GM23338 (cell line): ENCODE data around the gene MITF. TPM values are rescaled to one million over a fixed set of nuclear protein-coding genes. Genes with fewer than 3 reads are reported as not detected.
"Not testable (repeated sequence)": the region's sequence is repeated elsewhere in the genome, so short reads cannot be mapped to it uniquely, and the experiment has no call there.

Experiments used
- ATAC-seq: fragments of 200-7000 bp; cut with Tn5 transposase; 3 replicates; pipeline ENCODE4 v1.9.1; 2020
- DNase-seq: peaks from one replicate; pipeline ENCODE4 v3.0.0-alpha.2; 2015; ENCODE audit warnings: low spot score
- H2AFZ ChIP-seq: fragments of 200-600 bp; sonication (generic); 2 replicates; pipeline ENCODE4 v1.8.0; 2016; ENCODE audit warnings: antibody characterized with exemption, mild to moderate bottlenecking, moderate library complexity
- H3F3A ChIP-seq: fragments of 200-600 bp; sonication (generic); replicated peaks from 2 replicates; pipeline ENCODE4 v1.8.0; 2017; ENCODE audit warnings: antibody characterized with exemption, mixed run types, low read depth
- H3K27ac ChIP-seq: fragments of 200-600 bp; sonication (generic); 2 replicates; pipeline ENCODE4 v1.6.1; 2016; ENCODE audit warnings: low read depth
- H3K27me3 ChIP-seq: fragments of 200-600 bp; sonication (generic); 2 replicates; pipeline ENCODE4 v1.8.0; 2016; ENCODE audit warnings: mild to moderate bottlenecking, mixed run types, moderate library complexity; ENCODE audit not compliant: insufficient read depth
- H3K36me3 ChIP-seq: fragments of 200-600 bp; sonication (generic); 2 replicates; pipeline ENCODE4 v1.8.0; 2016; ENCODE audit warnings: mild to moderate bottlenecking; ENCODE audit not compliant: insufficient read depth
- H3K4me1 ChIP-seq: fragments of 200-600 bp; sonication (generic); 2 replicates; pipeline ENCODE4 v1.8.0; 2016; ENCODE audit warnings: mild to moderate bottlenecking, moderate library complexity; ENCODE audit not compliant: insufficient read depth
- H3K4me2 ChIP-seq: fragments of 200-600 bp; sonication (generic); 2 replicates; pipeline ENCODE4 v1.7.1; 2017; ENCODE audit warnings: mixed run types
- H3K4me3 ChIP-seq: fragments of 200-600 bp; sonication (generic); 2 replicates; pipeline ENCODE4 v1.6.1; 2016; ENCODE audit warnings: mixed run types
- H3K79me2 ChIP-seq: fragments of 200-600 bp; sonication (generic); replicated peaks from 2 replicates; pipeline ENCODE4 v1.8.0; 2017; ENCODE audit warnings: mild to moderate bottlenecking; ENCODE audit not compliant: insufficient read depth
- H3K9me2 ChIP-seq: fragments of 200-600 bp; sonication (generic); 2 replicates; pipeline ENCODE4 v1.8.0; 2017; ENCODE audit not compliant: insufficient read depth
- H4K20me1 ChIP-seq: fragments of 200-600 bp; sonication (generic); replicated peaks from 2 replicates; pipeline ENCODE4 v1.8.0; 2017; ENCODE audit warnings: mild to moderate bottlenecking; ENCODE audit not compliant: insufficient read depth
- H3K27ac Mint-ChIP-seq: 2 replicates; pipeline ENCODE4 v1.8.0; 2020; ENCODE audit warnings: inconsistent platforms, mild to moderate bottlenecking, moderate library complexity, mixed read lengths
- H3K27me3 Mint-ChIP-seq: 3 replicates; pipeline ENCODE4 v1.8.0; 2022; ENCODE audit warnings: low read depth, mild to moderate bottlenecking, moderate library complexity, mixed read lengths, inconsistent platforms; ENCODE audit not compliant: insufficient read depth, poor library complexity
- H3K36me3 Mint-ChIP-seq: 3 replicates; pipeline ENCODE4 v1.8.0; 2021; ENCODE audit warnings: low read depth, mild to moderate bottlenecking, inconsistent platforms, moderate library complexity, mixed read lengths
- H3K4me1 Mint-ChIP-seq: 3 replicates; pipeline ENCODE4 v1.8.0; 2020; ENCODE audit warnings: mild to moderate bottlenecking, inconsistent platforms, mixed read lengths
- H3K4me3 Mint-ChIP-seq: 3 replicates; pipeline ENCODE4 v1.8.0; 2021; ENCODE audit warnings: moderate library complexity, mild to moderate bottlenecking, inconsistent platforms, mixed read lengths
- H3K9me3 Mint-ChIP-seq: 3 replicates; pipeline ENCODE4 v1.8.0; 2020; ENCODE audit warnings: moderate library complexity, mild to moderate bottlenecking, inconsistent platforms, mixed read lengths
- CTCF ChIP-seq, 2 experiments: fragments of 200-600 bp in 1 of 2; sonication (generic) in 1 of 2; conservative IDR thresholded peaks; 2 replicates each; pipeline versions ENCODE4 v1.5.1 to v1.6.1; 2016 to 2017; ENCODE audit warnings: antibody characterized with exemption in 2 of 2, low read depth in 2 of 2, mild to moderate bottlenecking in 2 of 2, moderate library complexity in 1 of 2
- ETS1 ChIP-seq: IDR thresholded peaks from 2 replicates; pipeline ENCODE4 v1.6.1; 2016; ENCODE audit warnings: antibody characterized with exemption
- EZH2 ChIP-seq: fragments of 200-600 bp; sonication (generic); IDR thresholded peaks from one replicate; pipeline ENCODE4 v1.8.0; 2017; ENCODE audit warnings: antibody characterized with exemption, mild to moderate bottlenecking, low read depth; ENCODE audit not compliant: unreplicated experiment
- JUNB ChIP-seq: IDR thresholded peaks from one replicate; pipeline ENCODE4 v1.6.1; 2016; ENCODE audit warnings: antibody characterized with exemption; ENCODE audit not compliant: unreplicated experiment
- REST ChIP-seq: IDR thresholded peaks from one replicate; pipeline ENCODE4 v1.6.1; 2018; ENCODE audit warnings: antibody characterized with exemption; ENCODE audit not compliant: unreplicated experiment
- STAT1 ChIP-seq: IDR thresholded peaks from one replicate; pipeline ENCODE4 v1.6.1; 2016; ENCODE audit warnings: antibody characterized with exemption; ENCODE audit not compliant: unreplicated experiment
- polyA plus RNA-seq: library from polyadenylated mRNA; unstranded; fragments of >200 nt; fragmentation: Nextera tagmentation; extraction: Ambion mirVana; gene quantifications from 2 replicates; pipeline ENCODE4 v1.2.1, GENCODE V29; 2016
- total RNA-seq: library from RNA; depleted of rRNA; stranded (reverse); fragments of >200 nt; shearing (Covaris generic); gene quantifications from 2 replicates; pipeline ENCODE4 v1.2.3, GENCODE V29; 2014

Gene MITF
- total and polyA plus RNA-seq, 2 experiments from 2014 or later = 1.9 to 2.4 TPM

- TF ChIP-seq EZH2 (no peak), STAT1 (no peak), ETS1 (no peak)
Measured at GRCh38 chr3:69907554-69907953, 168.3 kb downstream of the MITF start (continued).

DNA sequence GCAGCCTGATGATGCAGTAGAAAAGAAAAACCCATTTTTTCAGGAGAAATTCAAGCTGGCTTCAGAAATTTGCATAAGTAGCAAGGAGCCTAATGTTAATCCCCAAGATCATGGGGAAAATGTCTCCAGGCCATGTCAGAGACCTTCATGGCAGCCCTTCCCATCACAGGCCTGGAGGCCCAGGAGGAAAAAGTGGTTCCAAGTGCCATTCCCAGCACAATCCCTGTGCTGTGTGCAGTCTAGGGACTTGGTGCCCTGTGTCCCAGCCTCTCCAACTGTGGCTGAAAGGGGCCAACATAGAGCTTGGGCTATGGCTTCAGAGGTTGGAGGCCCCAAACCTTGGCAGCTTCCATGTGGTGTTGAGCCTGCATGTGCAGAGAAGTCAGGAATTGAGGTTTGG lies 170.6 kb downstream of the MITF start:
- H4K20me1 ChIP-seq, H3K27me3 ChIP-seq, H3F3A ChIP-seq, H2AFZ ChIP-seq, H3K4me3 ChIP-seq, H3K27ac Mint-ChIP-seq, H3K4me1 Mint-ChIP-seq, ATAC-seq, H3K4me1 ChIP-seq, H3K79me2 ChIP-seq, H3K36me3 ChIP-seq, DNase-seq, H3K9me2 ChIP-seq, H3K27me3 Mint-ChIP-seq, H3K4me2 ChIP-seq, H3K4me3 Mint-ChIP-seq, H3K27ac ChIP-seq: not testable (repeated sequence)
- Mint-ChIP-seq H3K9me3 (peaks cover 25% of the 10 kb centered on the region), H3K36me3 (peaks cover 11% of the 10 kb centered on the region; the same call in 2 of the 3 replicates)

DNA sequence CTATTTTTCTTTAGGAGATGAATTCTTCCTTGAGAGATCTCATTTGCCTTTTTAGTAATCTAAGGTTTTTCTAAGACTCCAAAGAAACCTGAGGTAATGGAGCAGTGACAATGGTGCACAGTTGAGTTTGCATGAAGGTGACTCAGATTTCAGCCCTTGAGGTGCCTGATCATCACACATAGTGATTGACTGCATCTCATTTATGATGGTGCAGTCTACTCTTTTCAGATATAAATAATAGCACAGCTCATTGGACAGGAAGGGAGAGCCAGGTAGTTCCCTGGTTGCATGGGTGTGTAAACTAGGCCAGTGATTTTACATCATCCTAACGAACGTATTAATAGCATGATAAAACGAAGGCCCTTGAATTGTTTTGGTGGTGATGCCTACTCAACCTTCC lies 174.2 kb downstream of the MITF start:
- Histone ChIP-seq H3F3A (no peaks in the 10 kb centered on the region), H3K4me1 (no peaks in the 10 kb centered on the region), H3K79me2 (no peaks in the 10 kb centered on the region), H3K27ac (no peak overlapping the region), H4K20me1 (no peaks in the 10 kb centered on the region), H3K4me3 (no peak overlapping the region), H2AFZ (no peak overlapping the region), H3K27me3 (no peaks in the 10 kb centered on the region), H3K9me2 (no peaks in the 10 kb centered on the region; the same call in 1 of the 2 replicates), H3K4me2 (no peak overlapping the region), H3K36me3 (no peaks in the 10 kb centered on the region)
- no peak overlapping the region for H3K27ac Mint-ChIP-seq
- H3K4me1 Mint-ChIP-seq = no peaks in the 10 kb centered on the region
- peaks cover 28% of the 10 kb centered on the region for H3K9me3 Mint-ChIP-seq
- no peaks in the 10 kb centered on the region for H3K27me3 Mint-ChIP-seq
- DNase-seq = no peak
- no peak for ATAC-seq
- TF ChIP-seq JUNB (no peak), CTCF (conservative IDR thresholded peaks at IDR 0.05; ENCODE audit: low read depth in 2 of 2) (no peak), REST (no peak)
- H3K36me3 Mint-ChIP-seq = peaks cover 11% of the 10 kb centered on the region; the same call in 2 of the 3 replicates
- H3K4me3 Mint-ChIP-seq = no peak overlapping the region
